Stimulated activated CD4-positive, alpha-beta T cell treated with anti-CD3 and anti-CD28 coated beads, TNF-alpha, amount 100 ng/mL, for 24 hours (primary cell): ENCODE data around the gene ZNF185.

ENCODE experiments used
- DNase-seq, 3 experiments: peaks; one replicate each; pipeline ENCODE4 v3.0.0-alpha.2; 2020; ENCODE audit warnings: low read depth in 3 of 3

Gene ZNF185

GRCh38 chrX:152897222-152898131 is at the start of gene ZNF185:
ZNF185 (plus strand) TSS chrX:152898067; CDS start chrX:152914490, 16,423 bp downstream.
- peak in 1 of 3 experiments; percentile 27 for DNase-seq

DNA sequence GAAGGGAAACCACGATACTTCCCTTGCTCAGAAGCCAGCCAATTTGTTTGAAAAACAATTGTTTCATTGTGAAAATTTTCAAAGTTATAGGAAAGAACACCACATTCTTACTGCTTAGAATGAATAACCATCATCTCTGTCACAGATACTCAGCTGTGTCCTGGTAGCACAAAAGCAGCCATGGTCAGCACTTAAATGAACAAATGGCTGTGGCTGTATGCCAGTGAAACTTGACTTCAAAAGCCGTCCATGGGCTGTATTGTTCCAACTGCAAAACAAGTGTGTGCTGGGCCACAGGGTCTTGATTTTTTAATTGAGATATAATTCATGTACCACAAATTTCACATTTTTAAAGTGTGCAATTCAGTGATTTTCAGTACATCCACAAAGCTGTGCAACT is 47.4 kb upstream of the ZNF185 start:
- DNase-seq: no peak

- DNase-seq: no peak
Observed at GRCh38 chrX:152853986-152854385, 43.9 kb upstream of the ZNF185 start.

- no peak for DNase-seq
Observed at GRCh38 chrX:152861116-152861515, 36.8 kb upstream of the ZNF185 start.

DNA sequence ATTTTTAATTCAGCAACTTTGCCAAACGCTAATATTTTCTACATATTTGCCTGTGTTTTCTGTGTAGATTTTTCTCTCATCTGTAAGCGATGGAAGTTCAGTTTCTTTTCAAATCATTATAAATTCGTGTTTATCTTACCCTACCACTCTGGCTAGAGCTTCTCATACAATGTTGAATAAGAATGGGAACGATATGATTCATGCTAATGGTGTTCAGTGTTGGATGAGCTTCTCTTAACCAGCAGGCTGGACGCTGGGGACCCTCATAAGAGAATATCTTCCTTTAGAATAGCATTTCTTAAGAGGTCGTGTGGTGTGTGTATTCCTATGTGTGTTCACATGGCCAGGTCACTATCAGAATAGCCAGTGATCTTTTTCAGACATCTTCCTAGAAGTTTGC is 36.0 kb upstream of the ZNF185 start:
- no peak for DNase-seq

- no peak for DNase-seq
Observed at GRCh38 chrX:152865232-152865920, 32.5 kb upstream of the ZNF185 start.

DNA sequence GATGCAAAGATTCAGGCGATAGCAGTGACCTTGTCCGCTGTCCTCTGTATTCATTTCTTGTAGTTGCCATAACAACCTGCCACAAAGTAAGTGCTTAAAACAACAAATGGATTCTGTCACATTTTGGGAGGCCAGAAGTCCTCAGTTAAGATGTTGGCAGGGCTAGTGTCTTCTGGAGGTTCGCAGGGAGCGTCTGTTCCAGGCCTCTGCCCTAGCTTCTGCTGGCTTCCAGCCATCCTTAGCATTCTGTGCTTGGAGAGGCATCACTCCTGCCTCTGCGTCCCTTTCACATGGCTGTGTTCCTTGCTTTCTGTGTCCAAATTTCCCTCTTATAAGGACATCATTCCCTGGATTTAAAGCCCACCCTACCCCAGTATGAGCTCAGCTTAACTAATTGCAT is 31.5 kb upstream of the ZNF185 start:
- DNase-seq: no peak

- DNase-seq: no peak
Observed at GRCh38 chrX:152869972-152870371, 27.9 kb upstream of the ZNF185 start.

GRCh38 chrX:152871260-152871659 is 26.6 kb upstream of the ZNF185 start:
- DNase-seq: no peak

- no peak for DNase-seq
Observed at GRCh38 chrX:152872522-152872921, 25.3 kb upstream of the ZNF185 start.

GRCh38 chrX:152873361-152873760 is 24.5 kb upstream of the ZNF185 start:
- no peak for DNase-seq

DNA sequence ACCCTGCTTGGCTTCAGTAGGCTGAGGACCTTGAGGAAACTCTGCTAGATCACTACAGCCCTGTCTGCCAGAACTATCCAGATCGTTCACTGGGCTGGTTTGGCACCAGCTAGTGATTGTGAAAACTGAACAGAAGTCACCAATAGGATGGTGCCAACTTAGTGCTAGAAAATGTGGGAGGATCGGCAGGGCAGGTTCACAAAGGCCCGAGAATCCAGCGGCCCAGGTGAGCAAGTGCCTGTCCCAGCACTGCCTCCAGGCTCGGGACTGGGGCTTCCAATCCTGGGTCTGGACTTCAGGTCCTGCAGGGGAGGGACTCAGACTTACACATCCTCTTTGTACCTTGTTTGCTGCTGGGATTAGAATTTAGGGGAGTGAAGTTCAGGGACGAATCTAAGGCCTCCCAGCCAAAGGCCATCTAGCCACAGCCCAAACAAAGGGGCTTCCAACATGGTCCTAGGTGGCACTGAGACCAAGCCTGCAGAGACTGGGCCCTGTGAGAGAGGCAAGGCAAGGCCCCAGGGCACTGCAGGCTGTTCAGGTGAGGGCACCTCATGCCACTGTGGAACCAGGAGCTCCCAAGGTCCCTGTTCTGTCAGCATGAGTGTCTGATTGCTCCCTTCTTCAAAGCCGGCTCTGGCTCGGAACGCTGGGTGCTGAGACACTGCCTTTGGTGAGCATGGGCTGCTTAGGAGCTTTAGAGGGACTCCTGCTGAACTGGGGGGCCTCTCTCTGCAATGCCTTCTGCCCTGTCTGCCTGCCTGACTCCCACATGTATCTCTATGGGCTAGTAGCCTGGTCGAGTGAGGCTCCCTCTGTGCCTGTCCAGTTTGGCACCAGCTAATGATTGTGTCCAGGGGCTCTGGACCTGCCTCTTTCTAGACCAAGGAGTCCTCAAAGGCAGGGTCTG is 20.7 kb upstream of the ZNF185 start:
- DNase-seq: no peak

- no peak for DNase-seq
Observed at GRCh38 chrX:152878976-152879755, 18.7 kb upstream of the ZNF185 start.

DNA sequence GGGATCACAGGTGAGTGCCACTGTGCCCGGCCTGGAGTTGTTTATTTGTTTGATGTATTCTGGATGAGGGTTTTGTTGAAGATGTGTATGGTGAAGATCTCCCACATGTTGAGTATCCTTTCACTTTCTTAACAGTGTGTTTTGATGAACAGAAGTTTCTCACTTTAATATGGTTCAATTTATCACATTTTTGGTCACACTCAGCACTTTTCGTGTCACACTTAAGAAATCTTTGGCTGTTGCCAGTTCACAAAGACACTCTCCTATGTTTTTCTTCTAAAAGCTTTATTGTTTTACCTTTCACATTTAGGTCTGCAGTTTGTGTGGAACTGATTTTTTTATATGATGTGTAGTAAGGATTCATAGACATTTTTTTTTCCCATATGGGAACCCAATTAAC is 16.6 kb upstream of the ZNF185 start:
- DNase-seq: no peak

GRCh38 chrX:152884171-152884570 is 13.7 kb upstream of the ZNF185 start:
- DNase-seq: no peak

DNA sequence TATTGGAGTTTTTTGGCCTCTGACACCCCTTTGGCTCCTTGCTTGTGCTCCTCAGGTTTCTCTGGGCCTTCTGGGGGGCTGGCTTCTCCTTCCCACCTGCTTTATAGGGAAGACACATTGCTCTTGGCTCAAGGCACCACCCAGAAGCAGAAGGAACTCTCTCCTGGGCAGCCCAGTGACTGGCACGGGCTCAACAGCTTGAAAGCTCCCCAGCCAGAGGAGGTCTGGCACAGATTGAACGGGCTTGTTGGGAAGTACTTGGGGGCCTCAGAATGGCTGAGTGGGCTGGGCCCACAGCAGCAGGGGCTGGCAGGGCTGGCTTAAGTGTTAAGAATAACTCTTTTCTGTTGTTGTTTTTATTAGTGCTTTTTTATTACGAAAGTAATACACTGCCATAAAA is 11.2 kb upstream of the ZNF185 start:
- DNase-seq: no peak

GRCh38 chrX:152892499-152892898 is 5.4 kb upstream of the ZNF185 start:
- no peak for DNase-seq

- DNase-seq: no peak
Observed at GRCh38 chrX:152892999-152893891, 4.6 kb upstream of the ZNF185 start.

GRCh38 chrX:152893980-152894610 is 3.8 kb upstream of the ZNF185 start:
- no peak for DNase-seq

DNA sequence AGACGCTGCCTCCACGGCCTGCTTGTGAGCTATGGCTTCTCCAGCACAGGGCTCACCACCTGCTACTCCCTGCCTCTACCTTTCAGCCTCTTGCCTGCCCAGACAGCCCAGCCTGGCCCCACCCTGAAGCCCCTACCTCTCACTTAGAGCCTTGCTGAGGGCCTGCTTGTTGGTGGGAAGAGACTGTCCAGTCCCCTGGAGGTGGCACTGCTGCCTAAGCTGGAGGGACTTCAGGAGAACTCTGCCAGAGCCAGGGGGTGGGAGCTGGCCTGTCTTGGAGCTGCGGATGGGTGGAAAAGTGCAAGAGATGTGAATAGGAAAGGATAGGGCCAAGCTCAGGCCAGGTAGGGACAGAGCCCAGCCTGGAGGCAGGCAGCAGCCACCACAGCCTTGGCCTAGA is 2.7 kb upstream of the ZNF185 start:
- DNase-seq: no peak
